ENCODE measurements around the gene CHIT1. TPM values are rescaled to one million over a fixed set of nuclear protein-coding genes. Genes with fewer than 3 reads are reported as not detected.

The CHIT1 gene
- polyA plus RNA-seq, 1 of the 3 experiments (the other 2 are of a cell fraction), result not detected

GRCh38 chr1:203239081-203239480, 9.6 kb upstream of the CHIT1 start:
- Histone ChIP-seq H3K27me3 (ENCODE audit: insufficient read depth) (no peaks in the 10 kb centered on the region; the same call in 1 of the 2 replicates), H3F3A (replicated peaks; ENCODE audit: insufficient read depth) (no peaks in the 10 kb centered on the region), H3K4me2 (no peak overlapping the region), H2AFZ (ENCODE audit: low read depth) (no peak overlapping the region), H3K9me3 (0 out of 2 replicates have a peak, but pooled peaks cover 3% of the 10 kb centered on the region), H3K36me3 (replicated peaks in 1 of 2; ENCODE audit: control insufficient read depth in 1 of 2, insufficient read depth in 2 of 2, low read length in 1 of 2) (no peaks in the 10 kb centered on the region), H3K27ac (ENCODE audit: low read depth in 2 of 2, low read length in 1 of 2) (no peak overlapping the region), H3K4me3 (ENCODE audit: low read depth in 2 of 2, low read length in 1 of 2) (no peak overlapping the region), H3K9ac (no peak overlapping the region), H3K4me1 (ENCODE audit: control insufficient read depth in 1 of 2, insufficient read depth in 2 of 2, low read depth in 1 of 2, low read length in 1 of 2) (no peaks in the 10 kb centered on the region), H4K20me1 (ENCODE audit: insufficient read depth) (no peaks in the 10 kb centered on the region), H3K9me2 (no peaks in the 10 kb centered on the region), H3K79me2 (ENCODE audit: insufficient read depth) (no peaks in the 10 kb centered on the region)
- CTCF ChIA-PET, result interaction anchor here (1.0 to 1.6 kb wide), 6 partner anchors 12 to 199 kb away, joined by 3 to 9 read pairs (median 5); no protein-coding TSS in a partner anchor
- no peak for DNase-seq
- TF ChIP-seq YY1 (IDR thresholded peaks at IDR 0.05; ENCODE audit: low read depth), result no peak
- TF ChIP-seq FOSL2 (IDR thresholded peaks at IDR 0.05; ENCODE audit: borderline replicate concordance, low read depth), result no peak
- TF ChIP-seq, protein P1, sequence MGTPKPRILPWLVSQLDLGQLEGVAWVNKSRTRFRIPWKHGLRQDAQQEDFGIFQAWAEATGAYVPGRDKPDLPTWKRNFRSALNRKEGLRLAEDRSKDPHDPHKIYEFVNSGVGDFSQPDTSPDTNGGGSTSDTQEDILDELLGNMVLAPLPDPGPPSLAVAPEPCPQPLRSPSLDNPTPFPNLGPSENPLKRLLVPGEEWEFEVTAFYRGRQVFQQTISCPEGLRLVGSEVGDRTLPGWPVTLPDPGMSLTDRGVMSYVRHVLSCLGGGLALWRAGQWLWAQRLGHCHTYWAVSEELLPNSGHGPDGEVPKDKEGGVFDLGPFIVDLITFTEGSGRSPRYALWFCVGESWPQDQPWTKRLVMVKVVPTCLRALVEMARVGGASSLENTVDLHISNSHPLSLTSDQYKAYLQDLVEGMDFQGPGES (IDR thresholded peaks at IDR 0.05; ENCODE audit: low read depth, low read length), result no peak
- no peak for TF ChIP-seq RFX5 (IDR thresholded peaks at IDR 0.05; ENCODE audit: low read length)
- no peak for TF ChIP-seq ZBTB33 (IDR thresholded peaks at IDR 0.05; ENCODE audit: borderline replicate concordance, low read depth)
- TF ChIP-seq, protein P2, sequence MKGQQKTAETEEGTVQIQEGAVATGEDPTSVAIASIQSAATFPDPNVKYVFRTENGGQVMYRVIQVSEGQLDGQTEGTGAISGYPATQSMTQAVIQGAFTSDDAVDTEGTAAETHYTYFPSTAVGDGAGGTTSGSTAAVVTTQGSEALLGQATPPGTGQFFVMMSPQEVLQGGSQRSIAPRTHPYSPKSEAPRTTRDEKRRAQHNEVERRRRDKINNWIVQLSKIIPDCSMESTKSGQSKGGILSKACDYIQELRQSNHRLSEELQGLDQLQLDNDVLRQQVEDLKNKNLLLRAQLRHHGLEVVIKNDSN (IDR thresholded peaks at IDR 0.05; ENCODE audit: borderline replicate concordance, low read depth), result no peak
- TF ChIP-seq ELF1 (IDR thresholded peaks at IDR 0.05), result no peak
- WGBS (ENCODE audit: low lambda C conversion rate), result 26% methylated on average over 4 of the region's 4 CpGs
- POLR2A ChIA-PET, result no interaction called here

DNA sequence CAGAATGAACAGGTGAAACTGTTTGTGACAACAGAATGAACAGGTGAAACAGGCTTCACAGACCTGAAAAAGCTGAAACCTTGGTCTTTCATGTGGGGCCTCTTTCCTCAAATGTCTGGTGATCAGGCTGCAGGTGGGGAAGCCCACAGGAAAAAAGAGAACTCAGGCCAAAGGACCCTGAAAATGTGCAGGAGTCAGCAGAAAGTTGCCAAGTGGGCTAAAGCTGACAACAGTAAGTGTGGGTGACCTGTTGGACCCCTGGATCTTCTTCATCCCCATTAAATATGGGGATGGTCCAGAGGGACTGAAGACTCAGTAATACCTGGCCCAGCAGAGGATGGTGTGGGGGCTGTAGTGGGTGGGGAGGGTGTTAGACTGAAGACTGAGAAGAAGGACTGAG, 9.1 kb upstream of the CHIT1 start:
- ChIA-PET POLR2A (interaction anchor here (0.5 kb wide), 1 partner anchor 1198 kb away, joined by 5 read pairs; no protein-coding TSS in a partner anchor), CTCF (interaction anchor here (1.0 to 1.6 kb wide), 4 partner anchors 13 to 199 kb away, joined by 3 to 9 read pairs (median 4); no protein-coding TSS in a partner anchor)
- Histone ChIP-seq H3K79me2 (ENCODE audit: insufficient read depth) (no peaks in the 10 kb centered on the region), H3K9me3 (0 out of 2 replicates have a peak, but pooled peaks cover 3% of the 10 kb centered on the region), H2AFZ (ENCODE audit: low read depth) (no peak overlapping the region), H3K27me3 (ENCODE audit: insufficient read depth) (no peaks in the 10 kb centered on the region; the same call in 1 of the 2 replicates), H3K4me1 (ENCODE audit: control insufficient read depth in 1 of 2, insufficient read depth in 2 of 2, low read depth in 1 of 2, low read length in 1 of 2) (no peaks in the 10 kb centered on the region), H3K9ac (no peak overlapping the region), H3F3A (replicated peaks; ENCODE audit: insufficient read depth) (no peaks in the 10 kb centered on the region), H3K36me3 (replicated peaks in 1 of 2; ENCODE audit: control insufficient read depth in 1 of 2, insufficient read depth in 2 of 2, low read length in 1 of 2) (no peaks in the 10 kb centered on the region), H3K27ac (ENCODE audit: low read depth in 2 of 2, low read length in 1 of 2) (no peak overlapping the region), H3K4me2 (no peak overlapping the region), H4K20me1 (ENCODE audit: insufficient read depth) (no peaks in the 10 kb centered on the region), H3K9me2 (no peaks in the 10 kb centered on the region), H3K4me3 (ENCODE audit: low read depth in 2 of 2, low read length in 1 of 2) (no peak overlapping the region)
- DNase-seq, result no peak
- TF ChIP-seq FOXJ3 (CRISPR knock-in tag; IDR thresholded peaks at IDR 0.05) (no peak), FOXM1 (IDR thresholded peaks at IDR 0.05; ENCODE audit: low read depth) (no peak), POLR2AphosphoS5 (IDR thresholded peaks at IDR 0.05; ENCODE audit: low read depth, low read length) (no peak), TAF1 (IDR thresholded peaks at IDR 0.05; ENCODE audit: borderline replicate concordance, low read depth, low read length) (no peak), REST (IDR thresholded peaks at IDR 0.05; ENCODE audit: low read depth, low read length) (no peak), RFX5 (IDR thresholded peaks at IDR 0.05; ENCODE audit: low read length) (no peak), MXI1 (IDR thresholded peaks at IDR 0.05; ENCODE audit: low read depth, low read length) (no peak), FOSL2 (IDR thresholded peaks at IDR 0.05; ENCODE audit: borderline replicate concordance, low read depth) (no peak), GABPA (IDR thresholded peaks at IDR 0.05; ENCODE audit: low read depth) (no peak), JUND (IDR thresholded peaks at IDR 0.05) (no peak), ELF1 (IDR thresholded peaks at IDR 0.05) (no peak), SMC3 (IDR thresholded peaks at IDR 0.05; ENCODE audit: low read depth, low read length) (no peak), CHD2 (IDR thresholded peaks at IDR 0.05; ENCODE audit: low read length, partially characterized antibody) (no peak), USF2 (IDR thresholded peaks at IDR 0.05; ENCODE audit: borderline replicate concordance, low read depth, low read length) (no peak)
- TF ChIP-seq, protein P2 (IDR thresholded peaks at IDR 0.05; ENCODE audit: borderline replicate concordance, low read depth), result no peak
